SJSA1 (cell line): ENCODE results near the gene SPEM2. TPM values are rescaled to one million over a fixed set of nuclear protein-coding genes. Genes with fewer than 3 reads are reported as not detected.

ENCODE experiments used
- DNase-seq, 2 experiments: peaks; one replicate each; pipeline ENCODE4 v3.0.0-alpha.2; 2015 to 2020; ENCODE audit warnings: low spot score in 2 of 2, low read depth in 1 of 2
- H3K27ac ChIP-seq: fragments of 250-450 bp; sonication (Bioruptor Pico); 2 replicates; pipeline ENCODE4 v1.5.1; 2020; ENCODE audit warnings: mild to moderate bottlenecking, moderate library complexity
- H3K27me3 ChIP-seq: fragments of 250-450 bp; sonication (Bioruptor Pico); replicated peaks from 2 replicates; pipeline ENCODE4 v1.5.1; 2020; ENCODE audit warnings: mild to moderate bottlenecking, moderate library complexity
- H3K36me3 ChIP-seq: fragments of 250-450 bp; sonication (Bioruptor Pico); 2 replicates; pipeline ENCODE4 v1.5.1; 2020; ENCODE audit warnings: mild to moderate bottlenecking
- H3K4me1 ChIP-seq: fragments of 250-450 bp; sonication (Bioruptor Pico); replicated peaks from 2 replicates; pipeline ENCODE4 v1.6.1; 2021; ENCODE audit warnings: mild to moderate bottlenecking
- H3K4me3 ChIP-seq: fragments of 250-450 bp; sonication (Bioruptor Pico); 2 replicates; pipeline ENCODE4 v1.5.1; 2020; ENCODE audit warnings: mild to moderate bottlenecking
- H3K9me3 ChIP-seq: fragments of 250-450 bp; sonication (Bioruptor Pico); replicated peaks from 2 replicates; pipeline ENCODE4 v1.5.1; 2020; ENCODE audit warnings: mild to moderate bottlenecking
- total RNA-seq: library from RNA; depleted of rRNA; stranded (reverse); fragments of >200 nt; shearing (Covaris generic); gene quantifications from 2 replicates; pipeline ENCODE4 v1.2.3, GENCODE V29; 2014; rRNA removed

Gene SPEM2
- not detected in 2 replicates for total RNA-seq

GRCh38 chr17:7425316-7425715 lies at the start of gene SPEM2:
Gene SPEM2, plus strand, starts transcription at chr17:7425616. Its CDS starts 73 bp downstream, at chr17:7425689.
- Histone ChIP-seq H3K36me3 (no peaks in the 10 kb centered on the region), H3K9me3 (no peaks in the 10 kb centered on the region), H3K4me3 (no peak within 1 kb of the TSS), H3K27ac (no peak within 1 kb of the TSS), H3K27me3 (no peaks in the 10 kb centered on the region), H3K4me1 (no peaks in the 10 kb centered on the region)
- no peak for DNase-seq

- DNase-seq, result no peak
- H3K4me1 ChIP-seq, result peaks cover 6% of the 10 kb centered on the region
- H3K4me3 ChIP-seq, result no peak overlapping the region
- H3K27ac ChIP-seq, result no peak overlapping the region
- peaks cover 5% of the 10 kb centered on the region for H3K9me3 ChIP-seq
- H3K36me3 ChIP-seq, result no peaks in the 10 kb centered on the region
- H3K27me3 ChIP-seq, result peaks cover 47% of the 10 kb centered on the region
These were observed 46.3 kb upstream of the SPEM2 start for GRCh38 chr17:7379134-7379533.

GRCh38 chr17:7380321-7380720 lies 45.1 kb upstream of the SPEM2 start:
- H3K4me1 ChIP-seq, result peaks cover 9% of the 10 kb centered on the region
- DNase-seq, result no peak
- H3K27ac ChIP-seq, result no peak overlapping the region
- H3K27me3 ChIP-seq, result peaks cover 53% of the 10 kb centered on the region
- no peaks in the 10 kb centered on the region for H3K36me3 ChIP-seq
- H3K4me3 ChIP-seq, result no peak overlapping the region
- H3K9me3 ChIP-seq, result peaks cover 5% of the 10 kb centered on the region

GRCh38 chr17:7380855-7381683 lies 44.3 kb upstream of the SPEM2 start, which contains the start of gene TNK1:
Gene TNK1, plus strand, starts transcription at chr17:7381089. Its CDS starts 1,838 bp downstream, at chr17:7382927.
- H3K9me3 ChIP-seq, result peaks cover 5% of the 10 kb centered on the region
- H3K4me1 ChIP-seq, result peaks cover 9% of the 10 kb centered on the region
- H3K4me3 ChIP-seq, result no peak within 1 kb of the TSS
- peaks cover 53% of the 10 kb centered on the region for H3K27me3 ChIP-seq
- no peaks in the 10 kb centered on the region for H3K36me3 ChIP-seq
- DNase-seq, result no peak
- H3K27ac ChIP-seq, result no peak within 1 kb of the TSS

GRCh38 chr17:7382901-7383300 lies 42.5 kb upstream of the SPEM2 start:
- no peak for DNase-seq
- H3K27me3 ChIP-seq, result peaks cover 53% of the 10 kb centered on the region
- no peak overlapping the region for H3K4me3 ChIP-seq
- peaks cover 9% of the 10 kb centered on the region for H3K4me1 ChIP-seq
- H3K9me3 ChIP-seq, result peaks cover 5% of the 10 kb centered on the region
- no peaks in the 10 kb centered on the region for H3K36me3 ChIP-seq
- H3K27ac ChIP-seq, result no peak overlapping the region

GRCh38 chr17:7383371-7383741 lies 42.1 kb upstream of the SPEM2 start:
- Histone ChIP-seq H3K9me3 (peaks cover 5% of the 10 kb centered on the region), H3K4me3 (no peak overlapping the region), H3K27me3 (peaks cover 53% of the 10 kb centered on the region)

GRCh38 chr17:7383742-7384488 lies 41.5 kb upstream of the SPEM2 start:
- H3K36me3 ChIP-seq, result no peaks in the 10 kb centered on the region
- H3K27me3 ChIP-seq, result peaks cover 53% of the 10 kb centered on the region
- peak overlapping the region; percentile 18 for H3K4me3 ChIP-seq
- no peak for DNase-seq
- H3K27ac ChIP-seq, result no peak overlapping the region
- H3K9me3 ChIP-seq, result peaks cover 4% of the 10 kb centered on the region
- peaks cover 9% of the 10 kb centered on the region for H3K4me1 ChIP-seq

More at GRCh38 chr17:7383371-7383741, 42.1 kb upstream of the SPEM2 start:
- H3K27ac ChIP-seq, result no peak overlapping the region
- DNase-seq, result no peak
- H3K36me3 ChIP-seq, result no peaks in the 10 kb centered on the region
- peaks cover 9% of the 10 kb centered on the region for H3K4me1 ChIP-seq

GRCh38 chr17:7384489-7385081 lies 40.8 kb upstream of the SPEM2 start:
- Histone ChIP-seq H3K36me3 (no peaks in the 10 kb centered on the region; the same call in none of the 2 replicates), H3K4me3 (peak overlapping the region; percentile 18; the same call in 1 of the 2 replicates), H3K9me3 (no peaks in the 10 kb centered on the region; the same call in 1 of the 2 replicates), H3K4me1 (peaks cover 9% of the 10 kb centered on the region), H3K27me3 (peaks cover 49% of the 10 kb centered on the region), H3K27ac (no peak overlapping the region)
- no peak for DNase-seq

GRCh38 chr17:7388856-7389255 lies 36.6 kb upstream of the SPEM2 start:
- Histone ChIP-seq H3K27me3 (peaks cover 9% of the 10 kb centered on the region), H3K36me3 (peaks cover 12% of the 10 kb centered on the region), H3K27ac (no peak overlapping the region), H3K4me3 (no peak overlapping the region), H3K4me1 (peaks cover 11% of the 10 kb centered on the region), H3K9me3 (no peaks in the 10 kb centered on the region)
- no peak for DNase-seq

- DNase-seq, result no peak
- Histone ChIP-seq H3K4me1 (peaks cover 14% of the 10 kb centered on the region), H3K4me3 (no peak overlapping the region), H3K9me3 (no peaks in the 10 kb centered on the region), H3K27me3 (no peaks in the 10 kb centered on the region), H3K36me3 (peaks cover 12% of the 10 kb centered on the region), H3K27ac (no peak overlapping the region)
These were observed 35.2 kb upstream of the SPEM2 start for GRCh38 chr17:7389924-7390910.

- H3K27me3 ChIP-seq, result no peaks in the 10 kb centered on the region
- peaks cover 12% of the 10 kb centered on the region for H3K36me3 ChIP-seq
- no peak for DNase-seq
- peaks cover 15% of the 10 kb centered on the region for H3K4me1 ChIP-seq
- H3K27ac ChIP-seq, result no peak overlapping the region
- no peaks in the 10 kb centered on the region for H3K9me3 ChIP-seq
- no peak overlapping the region for H3K4me3 ChIP-seq
These were observed 34.1 kb upstream of the SPEM2 start for GRCh38 chr17:7391307-7391706.

GRCh38 chr17:7392696-7393612 lies 32.5 kb upstream of the SPEM2 start:
- peaks cover 15% of the 10 kb centered on the region for H3K4me1 ChIP-seq
- H3K36me3 ChIP-seq, result peaks cover 12% of the 10 kb centered on the region
- no peak overlapping the region for H3K27ac ChIP-seq
- no peaks in the 10 kb centered on the region for H3K9me3 ChIP-seq
- DNase-seq, result no peak
- peak overlapping the region; percentile 56 for H3K4me3 ChIP-seq
- no peaks in the 10 kb centered on the region for H3K27me3 ChIP-seq
